NCI-H187 treated with DMSO at 0.1 percent for 48 hours (cell line): ENCODE data around the gene SNRNP200.
A peak's percentile ranks its signal among the peaks of the same experiment; 100 is the strongest.

Experiments
- DNase-seq: peaks from one replicate; lab custom pipeline; 2025; lab: John Stamatoyannopoulos, UW

SNRNP200 gene

DNA sequence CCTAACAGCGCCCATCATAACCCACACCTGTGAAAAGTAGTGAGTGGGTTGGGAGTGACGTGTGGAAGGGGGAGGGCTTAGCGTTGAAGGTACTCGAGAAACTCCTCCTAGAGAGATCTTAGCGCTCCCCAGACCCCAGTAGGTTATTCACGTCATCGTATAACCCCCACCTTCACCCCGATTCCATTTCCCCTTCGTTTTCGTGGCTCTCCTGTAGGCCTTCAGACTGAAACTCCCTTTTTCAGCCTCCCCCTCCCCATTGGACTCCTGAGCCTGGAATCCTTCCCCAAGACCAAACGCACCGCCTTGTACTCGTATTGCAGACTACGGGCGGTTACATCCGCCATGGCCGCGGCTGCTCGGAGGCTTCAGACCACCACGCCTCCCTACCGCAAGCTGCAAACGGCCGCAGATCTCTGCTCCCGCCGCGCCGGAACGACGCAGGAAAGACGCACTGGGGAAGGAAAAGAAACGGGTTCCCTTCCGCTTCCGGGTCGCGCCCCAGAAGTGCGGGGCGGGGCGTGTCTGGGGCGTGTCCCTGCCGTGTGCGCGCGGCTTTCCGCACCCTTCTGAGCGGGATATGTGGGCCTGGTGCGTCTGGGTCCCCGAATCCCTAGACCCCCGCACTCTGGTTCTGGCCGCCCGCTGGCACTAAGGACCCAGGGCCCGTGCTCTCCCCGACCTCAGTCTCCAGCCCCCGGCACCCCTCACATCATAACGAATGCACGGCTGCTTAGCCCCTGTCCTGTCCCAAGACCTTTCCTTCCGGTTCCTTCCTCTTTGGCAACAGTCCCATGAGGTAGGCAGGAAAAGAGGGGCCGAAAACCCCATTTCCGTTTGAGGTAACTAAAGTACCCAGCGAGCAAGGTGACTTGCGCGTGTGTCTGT, at the start of gene SNRNP200:
Gene SNRNP200 (minus strand): TSS at position 456 of the 888 bp plus-strand sequence. CDS start 109 bp downstream, at position 347.
- peak; percentile 62 for DNase-seq

DNA sequence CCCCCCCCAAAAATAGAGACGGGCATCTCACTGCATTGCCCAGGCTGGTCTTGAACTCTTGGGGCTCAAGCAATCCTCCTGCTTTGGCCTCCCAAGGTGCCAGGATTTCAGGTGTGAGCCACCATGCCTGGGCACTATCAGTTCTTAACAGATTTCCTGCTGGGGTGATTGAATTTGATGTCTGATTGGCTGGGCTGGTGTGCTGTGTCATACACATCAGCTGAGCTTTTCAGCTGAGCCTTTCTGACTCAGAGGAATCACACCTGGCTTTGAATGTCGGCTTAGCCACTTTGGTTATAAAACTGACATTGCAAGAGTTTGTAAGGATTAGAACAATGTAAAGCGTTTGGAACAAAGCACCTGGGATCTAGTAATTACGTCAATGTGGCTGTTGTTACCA, 49.1 kb upstream of the SNRNP200 start:
- no peak for DNase-seq

GRCh38 chr2:96353606-96354101, 48.3 kb upstream of the SNRNP200 start:
- no peak for DNase-seq

GRCh38 chr2:96353032-96353561, 47.8 kb upstream of the SNRNP200 start:
- DNase-seq = peak; percentile 85

GRCh38 chr2:96347395-96347794, 42.0 kb upstream of the SNRNP200 start:
- no peak for DNase-seq

DNA sequence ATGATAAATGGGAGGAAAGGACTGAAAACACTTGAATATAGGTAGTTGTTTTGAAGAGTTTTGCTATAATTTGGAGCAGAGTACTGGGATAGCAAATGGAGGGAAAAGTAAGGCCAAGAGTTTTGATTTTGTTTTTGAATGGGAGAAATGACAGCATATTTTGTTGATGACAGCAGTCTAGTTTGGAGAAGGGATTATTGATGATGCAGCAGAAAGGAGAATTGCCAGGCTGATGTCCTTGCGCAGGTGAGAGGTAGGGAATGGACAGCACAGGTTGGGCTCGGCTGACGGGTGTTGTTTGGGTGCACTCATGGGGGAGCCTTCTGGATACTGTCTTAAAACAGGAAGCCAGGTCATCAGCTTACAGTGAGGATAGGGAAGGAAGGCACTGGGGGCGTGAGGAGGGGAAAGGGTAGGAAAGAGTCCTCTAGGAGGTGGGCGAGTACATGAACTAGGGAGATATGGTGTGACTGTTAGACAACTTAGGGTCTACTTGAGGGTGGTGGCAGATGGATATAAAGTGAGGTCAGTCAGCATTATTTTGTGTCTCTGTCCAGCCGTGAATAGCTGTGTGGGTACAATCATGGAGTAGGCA, 40.6 kb upstream of the SNRNP200 start:
- DNase-seq = no peak

- no peak for DNase-seq
Observed at GRCh38 chr2:96345438-96345837, 40.1 kb upstream of the SNRNP200 start.

DNA sequence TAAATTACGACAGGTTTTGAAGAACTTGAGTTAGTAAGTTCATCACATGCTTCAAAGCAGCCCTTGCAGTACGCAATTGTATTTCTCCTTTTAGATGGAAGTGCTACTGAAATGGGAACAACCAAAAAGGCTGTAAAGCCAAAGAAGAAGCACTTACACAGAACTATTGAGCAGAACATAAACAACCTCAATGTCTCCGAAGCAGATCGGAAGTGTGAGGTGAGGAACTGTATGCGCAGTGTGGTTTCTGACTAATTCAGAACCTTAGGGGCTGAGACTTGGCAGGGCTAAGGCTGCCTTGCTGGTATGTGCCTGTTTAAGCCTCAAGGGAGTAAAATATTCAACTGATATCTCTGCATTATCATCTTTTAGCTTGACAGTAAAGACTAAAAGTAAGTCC, 38.7 kb upstream of the SNRNP200 start:
- DNase-seq = no peak

DNA sequence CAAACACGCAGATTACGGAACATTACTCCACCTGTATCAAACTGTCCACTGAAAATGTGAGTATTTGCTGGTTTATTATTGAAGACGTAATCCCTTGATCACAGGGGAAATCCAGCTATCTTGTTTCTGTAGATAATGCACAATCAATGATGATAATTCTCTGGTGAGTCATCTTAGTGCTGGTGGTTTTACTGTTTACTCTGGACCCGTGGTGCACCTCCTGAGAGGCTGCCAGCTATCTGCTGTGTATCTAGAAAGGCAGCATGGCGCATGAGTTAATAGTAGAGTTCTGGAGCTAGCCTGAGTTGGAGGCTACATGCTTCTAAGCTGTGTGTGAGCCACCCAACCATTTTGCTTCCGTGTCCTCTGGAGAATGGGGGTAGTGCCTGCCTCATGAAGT, 36.7 kb upstream of the SNRNP200 start:
- DNase-seq = no peak

GRCh38 chr2:96341641-96342040, 36.3 kb upstream of the SNRNP200 start:
- DNase-seq = no peak

- no peak for DNase-seq
Observed at GRCh38 chr2:96340493-96341414, 35.4 kb upstream of the SNRNP200 start.

DNA sequence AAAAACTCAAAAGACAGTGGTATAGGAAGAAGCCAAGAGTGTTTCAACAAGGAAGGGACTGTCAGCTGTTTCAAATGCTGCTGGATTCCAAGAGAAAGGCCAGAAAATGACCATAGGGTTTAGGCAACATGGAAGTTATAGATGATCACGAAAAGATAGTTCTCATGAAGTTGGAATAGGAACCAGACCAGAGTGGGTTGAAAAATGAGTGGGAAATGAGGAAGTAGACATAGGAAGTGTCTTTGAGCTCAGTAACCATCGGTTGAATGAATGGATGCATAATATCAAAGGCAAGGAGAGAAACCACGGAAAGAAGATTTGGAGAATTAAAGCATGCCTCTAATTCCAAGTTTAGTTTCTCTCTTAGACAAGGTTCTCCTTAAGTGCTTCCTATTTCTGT, 31.5 kb upstream of the SNRNP200 start:
- DNase-seq = no peak

DNA sequence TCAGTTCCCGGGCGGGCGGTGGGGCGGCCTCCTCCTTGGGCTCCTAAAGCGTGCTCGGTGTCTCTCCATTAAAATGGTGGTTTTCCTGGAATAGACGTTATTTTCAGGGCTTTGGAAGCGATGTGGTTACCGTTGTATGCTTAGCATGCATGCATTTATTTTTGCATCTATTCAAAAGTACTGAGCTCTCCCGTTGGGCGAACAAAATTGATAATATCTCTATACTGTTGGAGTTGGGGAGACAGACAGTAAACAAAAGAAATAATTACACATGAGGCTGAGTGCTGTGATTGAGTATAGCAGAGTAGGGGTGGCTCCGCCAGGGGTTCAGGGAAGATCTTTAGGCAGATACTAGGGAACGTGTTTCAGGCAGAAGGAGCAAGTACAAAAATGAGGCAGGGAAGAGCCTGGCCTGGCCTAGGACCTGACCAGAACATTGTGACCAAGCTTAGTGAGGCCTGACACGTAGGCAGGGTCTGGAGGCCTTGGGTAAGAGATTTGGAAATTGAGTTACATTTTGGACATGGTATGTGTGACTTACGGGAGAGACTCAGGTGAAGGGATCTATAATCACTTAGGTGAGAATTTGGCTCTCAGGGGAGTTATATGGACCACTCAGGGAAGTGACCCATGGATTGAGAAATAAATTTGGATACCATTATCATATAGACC, 30.9 kb upstream of the SNRNP200 start:
- no peak for DNase-seq

DNA sequence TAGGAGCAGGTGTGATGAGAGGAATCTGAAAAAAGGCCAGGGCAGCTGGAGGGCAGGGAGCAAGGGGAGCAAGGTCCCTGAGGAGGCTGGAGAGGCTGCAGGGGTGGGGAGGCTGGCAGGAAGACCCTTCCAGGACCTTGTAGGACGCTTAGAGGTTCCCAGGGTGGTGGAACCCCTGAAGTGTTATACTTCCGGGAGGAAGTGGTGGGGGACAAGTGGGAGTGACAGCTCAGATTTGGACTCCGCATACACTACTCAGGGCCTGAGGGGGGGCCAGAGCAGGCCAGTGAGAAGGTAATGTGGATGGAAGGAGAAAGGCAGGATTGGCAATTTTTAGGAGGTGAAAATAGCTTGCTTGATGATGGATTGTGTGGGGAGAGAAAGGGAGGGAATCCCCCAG, 28.4 kb upstream of the SNRNP200 start:
- DNase-seq = no peak

DNA sequence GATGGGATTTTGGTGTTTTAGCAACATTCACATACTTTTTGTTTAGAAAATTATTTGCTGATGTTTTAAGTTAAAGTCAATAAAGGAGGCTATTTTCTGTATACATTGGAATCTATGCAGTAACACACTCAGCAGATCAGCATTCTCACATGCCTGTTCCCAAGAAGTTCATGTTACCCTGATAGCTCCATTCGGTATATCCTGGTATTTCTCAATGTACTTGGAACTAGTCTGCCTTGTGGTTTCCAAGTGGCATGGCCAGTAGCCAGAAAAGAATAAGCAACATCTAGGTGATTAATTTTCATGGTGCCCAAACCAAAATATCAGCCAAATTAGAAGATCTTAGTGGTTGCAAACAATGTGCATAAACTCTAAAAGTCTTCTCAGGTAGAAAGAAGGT, 25.1 kb upstream of the SNRNP200 start:
- no peak for DNase-seq

GRCh38 chr2:96329874-96330273, 24.5 kb upstream of the SNRNP200 start:
- no peak for DNase-seq

DNA sequence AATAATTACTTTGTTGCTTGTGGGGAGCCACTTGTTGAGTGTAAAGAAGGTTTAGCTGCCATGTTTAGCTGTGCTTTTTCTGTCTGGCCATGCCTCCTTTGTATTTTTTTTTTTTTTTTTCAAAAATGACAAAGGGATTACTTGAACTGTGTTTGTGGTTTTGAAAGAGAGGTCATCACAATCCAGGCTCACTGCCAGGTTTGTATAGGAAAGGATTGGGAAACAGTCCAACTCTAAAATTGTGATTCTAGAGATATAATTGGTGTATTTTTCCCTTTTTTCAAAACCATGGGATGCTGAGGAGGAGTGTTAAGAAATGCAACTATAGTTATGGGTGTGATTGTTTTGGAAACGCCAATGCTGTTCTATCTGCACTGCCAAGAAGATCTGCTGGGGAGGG, 24.1 kb upstream of the SNRNP200 start:
- DNase-seq = no peak

GRCh38 chr2:96326990-96327820, 21.9 kb upstream of the SNRNP200 start:
- no peak for DNase-seq

DNA sequence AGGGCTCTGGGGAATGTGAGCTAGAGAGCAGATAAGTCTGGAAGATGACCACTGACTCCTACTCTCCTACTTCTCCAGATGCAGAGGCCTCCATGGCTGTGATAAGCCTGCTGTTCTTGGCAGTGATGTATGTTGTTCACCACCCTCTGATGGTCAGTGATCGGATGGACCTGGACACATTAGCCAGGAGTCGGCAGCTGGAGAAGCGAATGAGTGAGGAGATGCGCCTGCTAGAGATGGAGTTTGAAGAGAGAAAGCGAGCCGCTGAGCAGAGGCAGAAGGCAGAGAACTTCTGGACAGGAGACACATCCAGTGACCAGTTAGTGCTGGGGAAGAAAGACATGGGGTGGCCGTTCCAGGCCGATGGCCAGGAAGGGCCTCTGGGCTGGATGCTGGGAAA, 21.2 kb upstream of the SNRNP200 start:
- DNase-seq = no peak

DNA sequence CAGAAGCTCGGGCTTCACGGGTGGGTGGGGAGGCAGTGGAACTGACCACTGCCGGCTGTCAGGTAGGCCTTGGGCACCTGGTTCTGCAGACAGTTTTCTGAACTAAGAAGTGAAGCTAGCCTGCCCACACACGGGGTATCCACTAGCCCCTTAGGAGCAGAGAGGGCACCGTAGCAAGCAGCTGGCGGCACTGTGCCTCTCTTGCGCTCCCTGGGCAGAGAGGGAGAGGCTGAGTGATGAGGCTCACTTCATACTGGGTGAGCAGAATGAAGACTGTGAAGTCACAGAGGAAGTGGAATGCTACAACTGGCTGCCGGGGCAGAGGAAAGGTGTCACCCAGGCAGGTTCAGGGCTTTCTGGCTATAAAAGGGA, 20.5 kb upstream of the SNRNP200 start:
- no peak for DNase-seq
